HUES64 (cell line): ENCODE measurements around the gene ZNF784.
A peak's percentile ranks its signal among the peaks of the same experiment; 100 is the strongest.
"Not testable (repeated sequence)": the region's sequence is repeated elsewhere in the genome, so short reads cannot be mapped to it uniquely, and the experiment has no call there.

Experiments used
- H3K27ac ChIP-seq: 2 replicates; pipeline ENCODE4 v1.7.0; 2013; ENCODE audit warnings: low read depth, low read length, inconsistent platforms
- H3K27me3 ChIP-seq: 2 replicates; pipeline ENCODE4 v1.6.1; 2013; ENCODE audit warnings: mild to moderate bottlenecking, low read length; ENCODE audit not compliant: insufficient read depth
- H3K36me3 ChIP-seq: 2 replicates; pipeline ENCODE4 v1.6.1; 2013; ENCODE audit warnings: mild to moderate bottlenecking, low read length; ENCODE audit not compliant: insufficient read depth
- H3K4me1 ChIP-seq: 2 replicates; pipeline ENCODE4 v1.6.1; 2013; ENCODE audit warnings: mild to moderate bottlenecking, low read length, moderate library complexity; ENCODE audit not compliant: insufficient read depth
- H3K4me3 ChIP-seq: 2 replicates; pipeline ENCODE4 v1.5.1; 2013; ENCODE audit warnings: mild to moderate bottlenecking, low read length, moderate library complexity
- H3K9ac ChIP-seq: 2 replicates; pipeline ENCODE4 v1.6.1; 2013; ENCODE audit warnings: mild to moderate bottlenecking, low read depth, low read length
- H3K9me3 ChIP-seq: 2 replicates; pipeline ENCODE4 v1.6.1; 2013; ENCODE audit warnings: low read depth, low read length; ENCODE audit not compliant: insufficient read depth
- WGBS: fragments of 150-250, 120-280 bp; methylation state at CpG from one replicate; pipeline ENCODE4 v1.1.7; 2013; ENCODE audit warnings: missing lambda C conversion rate; 5-methylcytosine and 5-hydroxymethylcytosine counted together

The ZNF784 gene

GRCh38 chr19:55588738-55589137 is 35.6 kb downstream of the ZNF784 start:
- H3K36me3 ChIP-seq = peaks cover 1% of the 10 kb centered on the region; the same call in 1 of the 2 replicates
- H3K9ac ChIP-seq = no peak overlapping the region
- peaks cover 11% of the 10 kb centered on the region; the same call in 1 of the 2 replicates for H3K4me1 ChIP-seq
- H3K9me3 ChIP-seq = no peaks in the 10 kb centered on the region
- no peak overlapping the region for H3K27ac ChIP-seq
- H3K4me3 ChIP-seq = no peak overlapping the region
- H3K27me3 ChIP-seq = no peaks in the 10 kb centered on the region
- WGBS = 92% methylated on average over 8 of the region's 8 CpGs

GRCh38 chr19:55586976-55587668 is 37.2 kb downstream of the ZNF784 start:
- no peaks in the 10 kb centered on the region for H3K27me3 ChIP-seq
- H3K9ac ChIP-seq = peak overlapping the region; percentile 7; the same call in 1 of the 2 replicates
- H3K4me3 ChIP-seq = peak overlapping the region; percentile 55
- no peak overlapping the region; the same call in 1 of the 2 replicates for H3K27ac ChIP-seq
- no peaks in the 10 kb centered on the region for H3K9me3 ChIP-seq
- H3K4me1 ChIP-seq = peaks cover 11% of the 10 kb centered on the region; the same call in 1 of the 2 replicates
- H3K36me3 ChIP-seq = no peaks in the 10 kb centered on the region; the same call in 1 of the 2 replicates
- WGBS = 1% methylated on average over 40 of the region's 40 CpGs

- Histone ChIP-seq H3K4me3 (peak overlapping the region; percentile 65), H3K9me3 (no peaks in the 10 kb centered on the region), H3K27ac (peak overlapping the region; percentile 62), H3K9ac (peak overlapping the region; percentile 65), H3K4me1 (peaks cover 8% of the 10 kb centered on the region; the same call in 1 of the 2 replicates), H3K36me3 (no peaks in the 10 kb centered on the region), H3K27me3 (no peaks in the 10 kb centered on the region)
- WGBS = 4% methylated on average over 36 of the region's 36 CpGs
Observed at GRCh38 chr19:55585658-55586339, 38.6 kb downstream of the ZNF784 start.

- Histone ChIP-seq H3K27ac (no peak overlapping the region), H3K4me1 (0 out of 2 replicates have a peak, but pooled peaks cover 8% of the 10 kb centered on the region), H3K36me3 (no peaks in the 10 kb centered on the region), H3K27me3 (no peaks in the 10 kb centered on the region), H3K9me3 (no peaks in the 10 kb centered on the region), H3K9ac (no peak overlapping the region), H3K4me3 (no peak overlapping the region)
- WGBS = 93% methylated on average over 11 of the region's 11 CpGs
Observed at GRCh38 chr19:55584871-55585270, 39.5 kb downstream of the ZNF784 start.

- H3K9me3 ChIP-seq, H3K9ac ChIP-seq, H3K4me3 ChIP-seq, H3K27me3 ChIP-seq, H3K4me1 ChIP-seq, H3K27ac ChIP-seq, H3K36me3 ChIP-seq: not testable (repeated sequence)
- 84% methylated on average over 8 of the region's 8 CpGs for WGBS
Observed at GRCh38 chr19:55583897-55584296, 40.5 kb downstream of the ZNF784 start.

- not testable (repeated sequence) for H3K9me3 ChIP-seq, H3K27me3 ChIP-seq, H3K36me3 ChIP-seq, H3K4me3 ChIP-seq, H3K4me1 ChIP-seq, H3K27ac ChIP-seq, H3K9ac ChIP-seq
- WGBS = 89% methylated on average over 4 of the region's 4 CpGs
Observed at GRCh38 chr19:55582284-55582683, 42.1 kb downstream of the ZNF784 start.

- Histone ChIP-seq H3K9ac (no peak overlapping the region), H3K4me3 (no peak overlapping the region), H3K36me3 (peaks cover 11% of the 10 kb centered on the region), H3K9me3 (no peaks in the 10 kb centered on the region), H3K4me1 (0 out of 2 replicates have a peak, but pooled peaks cover 8% of the 10 kb centered on the region), H3K27ac (no peak overlapping the region), H3K27me3 (no peaks in the 10 kb centered on the region)
- WGBS = 49% methylated on average over 6 of the region's 6 CpGs
Observed at GRCh38 chr19:55581823-55582223, 42.5 kb downstream of the ZNF784 start.

- H3K4me1 ChIP-seq = 0 out of 2 replicates have a peak, but pooled peaks cover 8% of the 10 kb centered on the region
- H3K27ac ChIP-seq = no peak overlapping the region
- no peak overlapping the region for H3K9ac ChIP-seq
- H3K4me3 ChIP-seq = peak overlapping the region; percentile 76
- H3K27me3 ChIP-seq = no peaks in the 10 kb centered on the region
- WGBS = 37% methylated on average over 12 of the region's 12 CpGs
- H3K36me3 ChIP-seq = peaks cover 15% of the 10 kb centered on the region
- no peaks in the 10 kb centered on the region for H3K9me3 ChIP-seq
Observed at GRCh38 chr19:55581145-55581822, 43.1 kb downstream of the ZNF784 start.

GRCh38 chr19:55580628-55581144 is 43.7 kb downstream of the ZNF784 start, which contains the start of gene ZNF579:
Gene ZNF579 (minus strand): TSS chr19:55580848. CDS start chr19:55579639, 1,209 bp downstream.
- 3% methylated on average over 18 of the region's 24 CpGs for WGBS
- Histone ChIP-seq H3K9ac (peak within 1 kb of the TSS; percentile 84), H3K27me3 (no peaks in the 10 kb centered on the region), H3K27ac (peak within 1 kb of the TSS; percentile 90), H3K36me3 (peaks cover 15% of the 10 kb centered on the region), H3K4me1 (0 out of 2 replicates have a peak, but pooled peaks cover 4% of the 10 kb centered on the region), H3K4me3 (peak within 1 kb of the TSS; percentile 76), H3K9me3 (no peaks in the 10 kb centered on the region)

- 15% methylated on average over 20 of the region's 20 CpGs for WGBS
- peak overlapping the region; percentile 90 for H3K27ac ChIP-seq
- H3K27me3 ChIP-seq = no peaks in the 10 kb centered on the region
Observed at GRCh38 chr19:55579766-55580621, 44.4 kb downstream of the ZNF784 start.

More at GRCh38 chr19:55579766-55580621, 44.4 kb downstream of the ZNF784 start:
- Histone ChIP-seq H3K4me3 (peak overlapping the region; percentile 76), H3K9ac (peak overlapping the region; percentile 84), H3K4me1 (no peaks in the 10 kb centered on the region), H3K36me3 (peaks cover 15% of the 10 kb centered on the region), H3K9me3 (no peaks in the 10 kb centered on the region)
